Panc1 (cell line): ENCODE results near the gene SLC25A45.

Experiments used
- CTCF ChIP-seq: fragments of 450-650 bp; IDR thresholded peaks from 2 replicates; pipeline ENCODE4 v1.5.1; 2017; ENCODE audit warnings: mild to moderate bottlenecking
- POLR2AphosphoS5 ChIP-seq: IDR thresholded peaks from 2 replicates; pipeline ENCODE4 v1.6.1; 2012; ENCODE audit warnings: mild to moderate bottlenecking, low read depth, low read length, moderate library complexity
- REST ChIP-seq, 2 experiments: IDR thresholded peaks; 2 replicates each; pipeline ENCODE4 v1.6.1; 2011 to 2012; ENCODE audit warnings: low read depth in 2 of 2, control low read depth in 1 of 2, low read length in 1 of 2, mild to moderate bottlenecking in 1 of 2, moderate library complexity in 1 of 2; ENCODE audit not compliant: insufficient read depth in 1 of 2
- SIN3A ChIP-seq: IDR thresholded peaks from 2 replicates; pipeline ENCODE4 v1.6.1; 2012; ENCODE audit warnings: low read depth, mild to moderate bottlenecking, low read length, moderate library complexity, borderline replicate concordance; ENCODE audit not compliant: insufficient read depth

GRCh38 chr11:65403607-65404121 is 21.2 kb upstream of the SLC25A45 start:
- TF ChIP-seq CTCF (no peak), REST (IDR thresholded peaks at IDR 0.05; ENCODE audit: insufficient read depth in 1 of 2, low read depth in 2 of 2, low read length in 1 of 2) (no peak), SIN3A (no peak), POLR2AphosphoS5 (no peak)
